ENCODE results near the gene TM4SF4. TPM values are rescaled to one million over a fixed set of nuclear protein-coding genes. Genes with fewer than 3 reads are reported as not detected.

Gene TM4SF4
- total and polyA plus RNA-seq, 2 of the 8 experiments (the other 6 are each of a cell fraction or from before 2014, with no cell fraction given) = not detected

- H3K27me3 ChIP-seq (replicated peaks in 1 of 4; ENCODE audit: control insufficient read depth in 3 of 4, extremely low read depth in 1 of 4, insufficient read depth in 3 of 4, low read length in 3 of 4) = no peaks in the 10 kb centered on the region
- no peak for FAIRE-seq
- no peak overlapping the region for H3K14ac ChIP-seq (ENCODE audit: insufficient read length)
- no peak overlapping the region for H3K23ac ChIP-seq (ENCODE audit: insufficient read length)
- no peaks in the 10 kb centered on the region for H3K4me1 ChIP-seq (replicated peaks in 1 of 4; ENCODE audit: control insufficient read depth in 3 of 4, insufficient read depth in 4 of 4, low read length in 3 of 4)
- no peak overlapping the region for H2AK5ac ChIP-seq (ENCODE audit: low read depth, low read length)
- H3K27ac ChIP-seq (ENCODE audit: low read depth, low read length) = no peak overlapping the region
- no peak overlapping the region for H3K18ac ChIP-seq (ENCODE audit: extremely low read depth, low read length)
- H3K36me3 ChIP-seq (ENCODE audit: control insufficient read depth in 2 of 4, insufficient read depth in 4 of 4, low read length in 3 of 4) = no peaks in the 10 kb centered on the region
- no peak overlapping the region for H3K56ac ChIP-seq (replicated peaks; ENCODE audit: insufficient read length, low read depth, low read length)
- ChIA-PET POLR2A (ENCODE audit: partially characterized antibody) (no interaction called here), CTCF (ENCODE audit: partially characterized antibody) (interaction anchor here (0.6 to 1.9 kb wide), 4 partner anchors 16 to 153 kb away, joined by 3 to 5 read pairs (median 3); no protein-coding TSS in a partner anchor)
- no peak overlapping the region for H3K4me2 ChIP-seq (ENCODE audit: insufficient read depth in 1 of 2, low read depth in 2 of 2, low read length in 2 of 2)
- H3K4me3 ChIP-seq (ENCODE audit: extremely low read depth in 1 of 4, insufficient read depth in 2 of 4, low read depth in 3 of 4, low read length in 4 of 4) = no peak overlapping the region
- no peak overlapping the region for H2BK5ac ChIP-seq (ENCODE audit: low read depth, low read length)
- H2BK15ac ChIP-seq (ENCODE audit: low read length) = no peak overlapping the region
- H4K8ac ChIP-seq (ENCODE audit: extremely low read depth, insufficient read depth, low read length) = no peak overlapping the region
- H4K20me1 ChIP-seq (replicated peaks in 1 of 2; ENCODE audit: control insufficient read depth in 1 of 2, insufficient read depth in 2 of 2, low read length in 2 of 2) = no peaks in the 10 kb centered on the region
- H3K4ac ChIP-seq (replicated peaks; ENCODE audit: insufficient read length, low read depth, low read length) = no peak overlapping the region
- H2BK20ac ChIP-seq (ENCODE audit: low read length) = no peak overlapping the region
- no peaks in the 10 kb centered on the region for H3K79me1 ChIP-seq (ENCODE audit: low read depth, low read length)
- no peak overlapping the region for H2BK120ac ChIP-seq (replicated peaks; ENCODE audit: low read depth, low read length)
- no peak overlapping the region for H2AFZ ChIP-seq (ENCODE audit: low read length)
- H2BK12ac ChIP-seq (ENCODE audit: low read depth, low read length) = no peak overlapping the region
- H3K9ac ChIP-seq (replicated peaks in 1 of 4; ENCODE audit: extremely low read depth in 1 of 4, low read depth in 3 of 4, low read length in 3 of 4) = no peak overlapping the region
- H3K79me2 ChIP-seq (ENCODE audit: control insufficient read depth in 1 of 2, insufficient read depth in 2 of 2, low read length in 2 of 2) = no peaks in the 10 kb centered on the region
- no peak overlapping the region for H4K91ac ChIP-seq (replicated peaks; ENCODE audit: insufficient read length, low read length)
- WGBS, 2 experiments (ENCODE audit: extremely low coverage in 1 of 2, insufficient coverage in 1 of 2, insufficient read length in 1 of 2, insufficient replicate concordance in 2 of 2, low coverage in 1 of 2, low lambda C conversion rate in 2 of 2, missing lambda C conversion rate in 1 of 2) = 85% methylated on average over 2 of the region's 2 CpGs; no CpG with 5 or more reads in 1 of the 2 experiments
- H3K23me2 ChIP-seq (ENCODE audit: low read depth, low read length) = no peaks in the 10 kb centered on the region
- peaks cover 17 to 29% of the 10 kb centered on the region in 2 experiments for H3K9me3 ChIP-seq (ENCODE audit: insufficient read depth in 2 of 2, low read depth in 1 of 2, low read length in 1 of 2)
- H4K5ac ChIP-seq (ENCODE audit: insufficient read length, low read depth, low read length) = no peak overlapping the region
- DNase-seq (ENCODE audit: low read depth in 1 of 2, low spot score in 2 of 2) = no peak
- TF ChIP-seq CBX8 (IDR thresholded peaks at IDR 0.05; ENCODE audit: borderline replicate concordance, low read depth, low read length) (no peak), MAX (IDR thresholded peaks at IDR 0.05) (no peak), USF2 (IDR thresholded peaks at IDR 0.05; ENCODE audit: low read length) (no peak), EP300 (IDR thresholded peaks at IDR 0.05; ENCODE audit: borderline replicate concordance in 1 of 2, low read depth in 2 of 2, low read length in 2 of 2) (no peak)
These were observed 24.2 kb upstream of the TM4SF4 start for GRCh38 chr3:149450281-149450680.

All from H1 (cell line).